GM21381 (cell line): ENCODE results near the gene KBTBD12.

Experiments used
- ATAC-seq: cut with Tn5 transposase; IDR thresholded peaks from one replicate; pipeline ENCODE4 v1.9.1; 2021; ENCODE audit warnings: mild to moderate bottlenecking, moderate library complexity; ENCODE audit not compliant: unreplicated experiment

The KBTBD12 gene

GRCh38 chr3:128009952-128010846, 95.2 kb downstream of the KBTBD12 start:
- ATAC-seq, result no peak

DNA sequence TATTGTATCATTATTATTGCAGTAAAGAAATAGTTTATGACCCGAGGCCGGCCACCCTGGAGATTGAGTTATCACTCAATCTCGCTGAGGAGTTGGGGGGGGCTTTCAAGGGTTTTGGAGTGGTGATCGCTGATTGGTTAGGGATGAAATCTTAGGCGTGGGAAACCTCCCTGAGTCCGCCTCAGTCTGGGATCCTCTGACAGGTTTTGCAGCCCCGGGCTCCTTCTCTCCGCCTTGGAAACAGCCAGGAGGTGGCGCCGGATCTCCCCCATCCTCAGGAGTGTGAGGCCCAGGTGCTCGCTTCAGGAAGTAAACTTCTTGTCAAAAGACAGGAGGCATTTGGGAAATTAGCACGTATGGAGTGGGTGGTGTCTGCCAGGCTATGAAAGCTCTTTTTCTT, 96.1 kb downstream of the KBTBD12 start:
- no peak for ATAC-seq

DNA sequence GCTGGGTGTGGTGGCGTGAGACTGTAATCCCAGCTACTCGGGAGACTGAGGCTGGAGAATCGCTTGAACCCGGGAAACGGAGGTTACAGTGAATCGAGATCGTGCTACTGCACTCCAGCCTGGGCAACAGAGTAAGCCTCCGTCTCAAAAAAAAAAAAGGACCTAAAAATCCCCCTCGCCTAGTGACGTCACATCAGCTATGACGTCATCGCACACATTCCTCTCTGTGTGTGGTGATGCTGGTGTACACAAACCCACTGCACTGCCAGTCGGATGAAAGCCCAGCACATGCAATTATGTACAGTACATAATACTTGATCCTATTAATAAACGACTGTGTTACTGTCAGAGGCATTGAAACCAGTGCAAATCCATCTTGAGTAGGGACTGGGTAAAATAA, 97.0 kb downstream of the KBTBD12 start:
- ATAC-seq, result no peak

GRCh38 chr3:128014548-128014947, 99.5 kb downstream of the KBTBD12 start:
- no peak for ATAC-seq

- ATAC-seq, result no peak
These were observed 101.5 kb downstream of the KBTBD12 start for GRCh38 chr3:128016502-128016901.

GRCh38 chr3:128021768-128022372, 106.8 kb downstream of the KBTBD12 start:
- ATAC-seq, result no peak

DNA sequence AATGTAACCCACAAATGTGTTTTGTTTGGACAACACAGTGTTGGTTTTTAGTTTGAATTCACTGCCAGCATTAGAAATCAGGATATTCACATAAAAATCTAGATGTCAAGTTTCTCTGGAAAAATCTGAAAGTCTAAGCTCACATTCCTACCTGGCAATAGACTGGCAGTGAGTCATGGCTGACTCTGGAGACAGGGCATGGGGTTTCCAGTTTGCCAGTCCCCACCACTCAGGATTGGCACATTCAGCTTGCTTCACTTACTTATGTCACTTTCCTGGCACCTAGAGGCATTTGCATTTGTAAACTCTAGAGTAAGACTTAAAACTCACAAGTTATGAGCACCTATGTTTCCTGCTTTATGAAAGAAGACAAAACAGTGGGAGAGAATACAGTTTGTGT, 118.1 kb downstream of the KBTBD12 start:
- ATAC-seq, result no peak

GRCh38 chr3:128036119-128036518, 121.1 kb downstream of the KBTBD12 start:
- no peak for ATAC-seq
